Endothelial cell of umbilical vein (primary cell): ENCODE measurements around the gene UBE3A. TPM values are rescaled to one million over a fixed set of nuclear protein-coding genes. Genes with fewer than 3 reads are reported as not detected.

Experiments
- BruUV-seq: library from RNA; stranded (reverse); fragments of 400-500 nt; replicated peaks from 2 replicates; lab custom pipeline; 2021; lab: Mats Ljungman, UMichigan
- CTCF ChIA-PET: fragments of 300-600, 350-600 bp; sonication (Branson Sonifier 250); formaldehyde crosslinking; loops from one replicate; lab custom pipeline; 2021; ENCODE audit warnings: antibody characterized with exemption, inconsistent platforms; lab: Charles Lee
- POLR2A ChIA-PET: fragments of 300-600, 350-600 bp; sonication (Branson Sonifier 250); formaldehyde crosslinking; loops from one replicate; lab custom pipeline; 2021; ENCODE audit warnings: antibody characterized with exemption, inconsistent platforms; lab: Charles Lee
- DNase-seq: peaks from one replicate; pipeline ENCODE4 v3.0.0-alpha.2; 2011; ENCODE audit warnings: low read depth, low spot score
- FAIRE-seq: peaks from 2 replicates; lab custom pipeline; 2011; peaks lifted over from hg19 to GRCh38; lab: Jason Lieb, UNC
- H2AFZ ChIP-seq: 2 replicates; pipeline ENCODE4 v1.6.0; 2012; ENCODE audit warnings: low read depth, low read length, control low read depth, inconsistent platforms
- H3K27ac ChIP-seq: 2 replicates; pipeline ENCODE4 v1.5.1; 2011; ENCODE audit warnings: low read depth, mild to moderate bottlenecking, control low read depth, low read length, moderate library complexity; ENCODE audit not compliant: insufficient read depth
- H3K27me3 ChIP-seq, 2 experiments: 2 replicates each; pipeline versions ENCODE4 v1.6.0 to v1.6.1; 2011; ENCODE audit warnings: low read length in 2 of 2, mixed read lengths in 1 of 2; ENCODE audit not compliant: control insufficient read depth in 2 of 2, insufficient read depth in 2 of 2
- H3K36me3 ChIP-seq, 2 experiments: 2 replicates in 1 of 2; 3 replicates in 1 of 2; pipeline ENCODE4 v1.5.1; 2011; ENCODE audit warnings: low read length in 2 of 2, mild to moderate bottlenecking in 1 of 2, moderate library complexity in 1 of 2; ENCODE audit not compliant: control insufficient read depth in 2 of 2, insufficient read depth in 2 of 2; ENCODE audit errors: extremely low read depth in 1 of 2
- H3K4me1 ChIP-seq: 3 replicates; pipeline ENCODE4 v1.5.1; 2011; ENCODE audit warnings: mild to moderate bottlenecking, low read length; ENCODE audit not compliant: control insufficient read depth, insufficient read depth; ENCODE audit errors: extremely low read depth
- H3K4me2 ChIP-seq: 2 replicates; pipeline ENCODE4 v1.6.1; 2011; ENCODE audit warnings: low read length, control low read depth, mixed read lengths; ENCODE audit not compliant: insufficient read depth
- H3K4me3 ChIP-seq, 3 experiments: fragments of 200-600 bp in 1 of 3; sonication (generic), shearing (Covaris generic) in 1 of 3; replicated peaks in 1 of 3; 2 replicates each; pipeline ENCODE4 v1.5.1; 2011 to 2016; ENCODE audit warnings: control low read depth in 3 of 3, low read length in 3 of 3, mild to moderate bottlenecking in 2 of 3, inconsistent platforms in 1 of 3, low read depth in 1 of 3, moderate library complexity in 1 of 3; ENCODE audit not compliant: insufficient read depth in 1 of 3
- H3K79me2 ChIP-seq: 2 replicates; pipeline ENCODE4 v1.6.0; 2012; ENCODE audit warnings: low read length, inconsistent platforms; ENCODE audit not compliant: control insufficient read depth, insufficient read depth
- H3K9ac ChIP-seq: replicated peaks from 2 replicates; pipeline ENCODE3; 2011; ENCODE audit warnings: low read length, control low read depth; ENCODE audit not compliant: insufficient read depth; ENCODE audit errors: extremely low read depth
- H3K9me1 ChIP-seq: replicated peaks from 3 replicates; pipeline ENCODE4 v1.6.0; 2011; ENCODE audit warnings: mild to moderate bottlenecking, low read length; ENCODE audit not compliant: control insufficient read depth, insufficient read depth; ENCODE audit errors: extremely low read depth
- H3K9me3 ChIP-seq: replicated peaks from 2 replicates; pipeline ENCODE4 v1.5.1; 2012; ENCODE audit warnings: low read length, inconsistent platforms; ENCODE audit not compliant: control insufficient read depth, insufficient read depth
- H4K20me1 ChIP-seq: replicated peaks from 2 replicates; pipeline ENCODE3; 2011; ENCODE audit warnings: mild to moderate bottlenecking, low read length; ENCODE audit not compliant: control insufficient read depth, insufficient read depth; ENCODE audit errors: extremely low read depth
- CTCF ChIP-seq, 2 donors: IDR thresholded peaks; 1 replicate in 1 of 2; 2 replicates in 1 of 2; pipeline ENCODE4 v1.5.1; 2011; ENCODE audit warnings: low read length in 2 of 2, mild to moderate bottlenecking in 2 of 2, moderate library complexity in 2 of 2, control low read depth in 1 of 2, inconsistent platforms in 1 of 2, low read depth in 1 of 2; ENCODE audit not compliant: insufficient read depth in 1 of 2; ENCODE audit errors: extremely low read depth in 1 of 2
- EZH2 ChIP-seq: IDR thresholded peaks from 2 replicates; pipeline ENCODE4 v1.6.1; 2012; ENCODE audit warnings: borderline replicate concordance, low read depth, mild to moderate bottlenecking, moderate library complexity, low read length, inconsistent platforms; ENCODE audit not compliant: severe bottlenecking
- FOS ChIP-seq: IDR thresholded peaks from 2 replicates; pipeline ENCODE4 v1.6.1; 2011; ENCODE audit warnings: mild to moderate bottlenecking, low read length, moderate library complexity, borderline replicate concordance; ENCODE audit not compliant: insufficient read depth
- GATA2 ChIP-seq: IDR thresholded peaks from 2 replicates; pipeline ENCODE4 v1.7.0; 2011; ENCODE audit warnings: low read depth, mild to moderate bottlenecking, moderate library complexity, mixed read lengths, low read length; ENCODE audit not compliant: insufficient read length, insufficient read depth
- MYC ChIP-seq: IDR thresholded peaks from one replicate; pipeline ENCODE4 v1.6.1; 2011; ENCODE audit warnings: mild to moderate bottlenecking, low read depth, low read length
- POLR2A ChIP-seq: IDR thresholded peaks from 2 replicates; pipeline ENCODE4 v1.6.1; 2012; ENCODE audit warnings: low read depth, mild to moderate bottlenecking, control low read depth, low read length
- dilution Hi-C: fragments of 300-500 bp; cut with MboI; formaldehyde crosslinking; loops from one replicate; pipeline ENCODE4 v1.15.0; 2019; ENCODE audit warnings: low sequenced_read_pairs; ENCODE audit not compliant: extremely low pct_ligation_motif_present
- intact Hi-C: fragments of 100-400 bp; cut with micrococcal nuclease; formaldehyde crosslinking; loops from one replicate; pipeline ENCODE4 v1.10.0; 2022
- polyA plus RNA-seq, 4 experiments: library from polyadenylated mRNA; depleted of rRNA in 3 of 4; stranded (reverse) in 3 of 4; unstranded in 1 of 4; fragments of >200 nt; gene quantifications; 2 replicates each; pipeline versions ENCODE4 v1.2.1 to v1.2.3, GENCODE V29; 2011 to 2012; ENCODE audit warnings: missing spikeins in 1 of 4
- total RNA-seq: library from RNA; stranded (reverse); gene quantifications from 2 replicates; pipeline ENCODE4 v1.2.3, GENCODE V29; 2021

Gene UBE3A
- total and polyA plus RNA-seq, 2 donors (not counting 3 experiments of a cell fraction or from before 2014, with no cell fraction given) = 8.5 to 69.3 TPM

GRCh38 chr15:25477816-25478215 is 39.0 kb upstream of the UBE3A start:
- FAIRE-seq (no peak), DNase-seq (no peak)
- Histone ChIP-seq H3K79me2 (no peaks in the 10 kb centered on the region), H3K9me3 (no peaks in the 10 kb centered on the region), H3K9me1 (no peaks in the 10 kb centered on the region), H4K20me1 (no peaks in the 10 kb centered on the region), H3K27me3 (no peaks in the 10 kb centered on the region), H3K4me2 (no peak overlapping the region), H3K9ac (no peak overlapping the region), H3K36me3 (no peaks in the 10 kb centered on the region), H3K4me1 (no peaks in the 10 kb centered on the region), H3K4me3 (no peak overlapping the region), H2AFZ (no peak overlapping the region), H3K27ac (no peak overlapping the region)
- dilution Hi-C loops = no loop called here
- CTCF ChIA-PET = no interaction called here
- no TSS peak for BruUV-seq
- POLR2A ChIA-PET = no interaction called here
- intact Hi-C loops = no loop called here
- TF ChIP-seq MYC = no peak

- ChIA-PET CTCF (no interaction called here), POLR2A (no interaction called here)
- Histone ChIP-seq H3K79me2 (no peaks in the 10 kb centered on the region), H3K4me1 (no peaks in the 10 kb centered on the region), H2AFZ (no peak overlapping the region), H3K9me3 (no peaks in the 10 kb centered on the region), H4K20me1 (no peaks in the 10 kb centered on the region), H3K9me1 (no peaks in the 10 kb centered on the region), H3K4me3 (no peak overlapping the region), H3K27me3 (no peaks in the 10 kb centered on the region), H3K36me3 (no peaks in the 10 kb centered on the region), H3K27ac (no peak overlapping the region), H3K4me2 (no peak overlapping the region), H3K9ac (no peak overlapping the region)
- DNase-seq (no peak), FAIRE-seq (no peak)
- dilution Hi-C loops = no loop called here
- TF ChIP-seq CTCF (IDR thresholded peaks at IDR 0.05; ENCODE audit: extremely low read depth in 1 of 2, insufficient read depth in 1 of 2, low read depth in 1 of 2, low read length in 2 of 2) (no peak), FOS (no peak), GATA2 (no peak), MYC (no peak), EZH2 (no peak), POLR2A (no peak)
- no TSS peak for BruUV-seq
- intact Hi-C loops = no loop called here
These were observed 35.4 kb upstream of the UBE3A start for GRCh38 chr15:25474251-25474650.
